KMS-11 (cell line): ENCODE data around the gene NAALADL1.

ENCODE experiments used
- H2AFZ ChIP-seq: fragments of 200-600 bp; sonication (generic); 2 replicates; pipeline ENCODE4 v1.6.1; 2016; ENCODE audit warnings: antibody characterized with exemption, mixed run types, low read depth
- H3K27ac ChIP-seq: fragments of 200-600 bp; sonication (generic); 2 replicates; pipeline ENCODE4 v1.6.1; 2016; ENCODE audit warnings: mild to moderate bottlenecking, mixed run types
- H3K27me3 ChIP-seq: fragments of 200-600 bp; sonication (generic); 2 replicates; pipeline ENCODE4 v1.6.1; 2017; ENCODE audit warnings: mild to moderate bottlenecking, low read depth, mixed run types, moderate library complexity; ENCODE audit not compliant: insufficient read depth
- H3K36me3 ChIP-seq: fragments of 200-600 bp; sonication (generic); 2 replicates; pipeline ENCODE4 v1.6.1; 2017; ENCODE audit warnings: mild to moderate bottlenecking, mixed run types; ENCODE audit not compliant: insufficient read depth
- H3K4me1 ChIP-seq: fragments of 200-600 bp; sonication (generic); 2 replicates; pipeline ENCODE4 v1.6.1; 2016; ENCODE audit warnings: mild to moderate bottlenecking, low read depth, mixed run types; ENCODE audit not compliant: poor library complexity, severe bottlenecking
- H3K4me2 ChIP-seq: fragments of 200-600 bp; sonication (generic); 2 replicates; pipeline ENCODE4 v1.7.0; 2016; ENCODE audit warnings: mild to moderate bottlenecking, mixed run types
- H3K4me3 ChIP-seq: fragments of 200-600 bp; sonication (generic); IDR thresholded peaks from 2 replicates; pipeline ENCODE4 v1.6.1; 2017; ENCODE audit warnings: low read depth, low read length, mixed read lengths; ENCODE audit not compliant: insufficient read depth
- H3K79me2 ChIP-seq: fragments of 200-600 bp; sonication (generic); 2 replicates; pipeline ENCODE4 v1.6.1; 2016; ENCODE audit warnings: low read depth, mixed run types; ENCODE audit not compliant: insufficient read depth
- H3K9ac ChIP-seq: fragments of 200-600 bp; sonication (generic); 2 replicates; pipeline ENCODE4 v1.6.1; 2016; ENCODE audit warnings: mild to moderate bottlenecking, mixed run types
- H4K20me1 ChIP-seq: fragments of 200-600 bp; sonication (generic); 2 replicates; pipeline ENCODE4 v1.6.1; 2016; ENCODE audit warnings: mild to moderate bottlenecking, mixed run types; ENCODE audit not compliant: insufficient read depth
- CTCF ChIP-seq: fragments of 200-600 bp; sonication (generic); conservative IDR thresholded peaks from 2 replicates; pipeline ENCODE4 v1.6.1; 2017; ENCODE audit warnings: low read depth, mild to moderate bottlenecking, antibody characterized with exemption, low read length, moderate library complexity, mixed read lengths

The NAALADL1 gene

GRCh38 chr11:65047581-65048422 lies 10.6 kb downstream of the NAALADL1 start:
- Histone ChIP-seq H3K27me3 (no peaks in the 10 kb centered on the region), H3K4me1 (peaks cover 27% of the 10 kb centered on the region), H3K9ac (no peak overlapping the region), H3K36me3 (no peaks in the 10 kb centered on the region), H2AFZ (no peak overlapping the region), H3K27ac (no peak overlapping the region), H3K4me2 (no peak overlapping the region), H4K20me1 (no peaks in the 10 kb centered on the region), H3K79me2 (peaks cover 2% of the 10 kb centered on the region), H3K4me3 (no peak overlapping the region)
- no peak for TF ChIP-seq CTCF

GRCh38 chr11:65045728-65046127 lies 12.6 kb downstream of the NAALADL1 start:
- Histone ChIP-seq H3K9ac (no peak overlapping the region), H3K4me1 (peaks cover 23% of the 10 kb centered on the region), H3K27ac (no peak overlapping the region), H4K20me1 (no peaks in the 10 kb centered on the region), H3K27me3 (no peaks in the 10 kb centered on the region), H3K4me3 (no peak overlapping the region), H3K4me2 (no peak overlapping the region), H2AFZ (no peak overlapping the region), H3K79me2 (peaks cover 13% of the 10 kb centered on the region), H3K36me3 (no peaks in the 10 kb centered on the region)
- no peak for TF ChIP-seq CTCF

GRCh38 chr11:65045061-65045460 lies 13.3 kb downstream of the NAALADL1 start:
- no peak overlapping the region for H3K4me2 ChIP-seq
- H3K9ac ChIP-seq = no peak overlapping the region

GRCh38 chr11:65043881-65044501 lies 14.4 kb downstream of the NAALADL1 start:
- Histone ChIP-seq H3K9ac (no peak overlapping the region), H3K4me2 (no peak overlapping the region), H3K4me3 (no peak overlapping the region)

More at GRCh38 chr11:65045061-65045460, 13.3 kb downstream of the NAALADL1 start:
- H3K4me1 ChIP-seq = peaks cover 25% of the 10 kb centered on the region
- H3K79me2 ChIP-seq = peaks cover 13% of the 10 kb centered on the region
- no peak overlapping the region for H2AFZ ChIP-seq
- no peaks in the 10 kb centered on the region for H3K36me3 ChIP-seq
- H4K20me1 ChIP-seq = no peaks in the 10 kb centered on the region
- TF ChIP-seq CTCF = no peak
- H3K27me3 ChIP-seq = no peaks in the 10 kb centered on the region
- H3K4me3 ChIP-seq = no peak overlapping the region
- H3K27ac ChIP-seq = no peak overlapping the region

More at GRCh38 chr11:65043881-65044501, 14.4 kb downstream of the NAALADL1 start:
- Histone ChIP-seq H3K36me3 (no peaks in the 10 kb centered on the region), H4K20me1 (no peaks in the 10 kb centered on the region), H3K79me2 (peaks cover 13% of the 10 kb centered on the region), H3K4me1 (peaks cover 30% of the 10 kb centered on the region), H3K27me3 (no peaks in the 10 kb centered on the region), H2AFZ (no peak overlapping the region), H3K27ac (no peak overlapping the region)
- TF ChIP-seq CTCF = no peak
